AG04450 (cell line): ENCODE measurements around the gene CYB561. TPM values are rescaled to one million over a fixed set of nuclear protein-coding genes. Genes with fewer than 3 reads are reported as not detected.

Source experiments
- CTCF ChIA-PET: fragments of 300-600, 350-600 bp; formaldehyde crosslinking; extraction: SDS; loops from one replicate; lab custom pipeline; 2022; ENCODE audit warnings: antibody characterized with exemption, inconsistent platforms; lab: Charles Lee
- POLR2A ChIA-PET: fragments of 350-600 bp; formaldehyde crosslinking; extraction: SDS; loops from one replicate; lab custom pipeline; 2021; ENCODE audit warnings: antibody characterized with exemption, inconsistent platforms; lab: Yijun Ruan, JAX
- DNase-seq: peaks from one replicate; pipeline ENCODE4 v3.0.0-alpha.2; 2011; ENCODE audit warnings: low read depth, low spot score
- H3K27ac ChIP-seq: one replicate; pipeline ENCODE4 v1.5.1; 2012; ENCODE audit warnings: low read depth, low read length, control low read depth
- H3K27me3 ChIP-seq: one replicate; pipeline ENCODE4 v1.6.0; 2012; ENCODE audit warnings: low read length; ENCODE audit not compliant: control insufficient read depth, insufficient read depth
- H3K4me3 ChIP-seq: 2 replicates; pipeline ENCODE4 v1.5.1; 2011; ENCODE audit warnings: mild to moderate bottlenecking, low read depth, low read length, control low read depth
- H3K9me3 ChIP-seq: 2 replicates; pipeline ENCODE4 v1.5.1; 2012; ENCODE audit warnings: low read length; ENCODE audit not compliant: control insufficient read depth, insufficient read depth
- CTCF ChIP-seq: IDR thresholded peaks from 2 replicates; pipeline ENCODE4 v1.5.1; 2011; ENCODE audit warnings: low read depth, low read length, control low read depth, inconsistent platforms
- polyA plus RNA-seq: library from polyadenylated mRNA; depleted of rRNA; stranded (reverse); fragments of >200 nt; gene quantifications from 2 replicates; pipeline ENCODE4 v1.2.3, GENCODE V29; 2011; rRNA removed
- small RNA-seq: library from RNA; depleted of rRNA; stranded (forward); fragments of <200 nt; gene quantifications from one replicate; pipeline ENCODE3, GENCODE V24; 2012; ENCODE audit warnings: low read depth; ENCODE audit not compliant: insufficient read length

The CYB561 gene
- polyA plus RNA-seq, 1 experiment = 4.9 TPM

- Histone ChIP-seq H3K4me3 (no peak overlapping the region), H3K27ac (no peak overlapping the region), H3K9me3 (no peaks in the 10 kb centered on the region), H3K27me3 (no peaks in the 10 kb centered on the region)
- CTCF ChIA-PET = interaction anchor here (1.2 kb wide), 1 partner anchor 17 kb away, joined by 4 read pairs; no protein-coding TSS in a partner anchor
- TF ChIP-seq CTCF = no peak
- POLR2A ChIA-PET = no interaction called here
- DNase-seq = no peak
These were observed 56.0 kb downstream of the CYB561 start for GRCh38 chr17:63390090-63390489.

- Histone ChIP-seq H3K9me3 (no peaks in the 10 kb centered on the region), H3K27me3 (no peaks in the 10 kb centered on the region)
- CTCF ChIA-PET = no interaction called here
These were observed 58.3 kb downstream of the CYB561 start for GRCh38 chr17:63387656-63388340.

GRCh38 chr17:63382826-63383225 is 63.3 kb downstream of the CYB561 start:
- DNase-seq = no peak

More at GRCh38 chr17:63387656-63388340, 58.3 kb downstream of the CYB561 start:
- H3K27ac ChIP-seq = no peak overlapping the region
- TF ChIP-seq CTCF = no peak
- POLR2A ChIA-PET = no interaction called here
- no peak overlapping the region for H3K4me3 ChIP-seq
- no peak for DNase-seq

More at GRCh38 chr17:63382826-63383225, 63.3 kb downstream of the CYB561 start:
- Histone ChIP-seq H3K27me3 (no peaks in the 10 kb centered on the region), H3K27ac (no peak overlapping the region), H3K4me3 (no peak overlapping the region), H3K9me3 (no peaks in the 10 kb centered on the region)
- no peak for TF ChIP-seq CTCF
- ChIA-PET POLR2A (no interaction called here), CTCF (interaction anchor here (2.6 kb wide), 1 partner anchor 24 kb away, joined by 12 read pairs; no protein-coding TSS in a partner anchor)

Small RNAs within 50 kb of the gene (small RNA-seq; reads per million reads assigned to genes)
- gene AC005828.6 = not detected

Other genes with a start within 250 kb of the CYB561 start
- gene ACE, start 30.8 kb upstream of the CYB561 start, polyA plus RNA-seq = 0.99 and 1.1 TPM in 2 replicates
- gene KCNH6, start 77.1 kb upstream of the CYB561 start, polyA plus RNA-seq = 0.04 and 0.06 TPM in 2 replicates
- gene DCAF7, start 104.2 kb upstream of the CYB561 start, polyA plus RNA-seq = 50.4 and 52.7 TPM in 2 replicates
- gene TACO1, start 154.6 kb upstream of the CYB561 start, polyA plus RNA-seq = 23.1 and 23.2 TPM in 2 replicates
- 14.9 and 15.3 TPM in 2 replicates for gene MAP3K3, start 176.1 kb upstream of the CYB561 start, polyA plus RNA-seq